ENCODE results near the gene WIF1. TPM values are rescaled to one million over a fixed set of nuclear protein-coding genes. Genes with fewer than 3 reads are reported as not detected.

Gene WIF1
- total RNA-seq, 1 experiment from 2014 or later, result 1.8 TPM

GRCh38 chr12:65022960-65023359, 98.1 kb downstream of the WIF1 start:
- DNase-seq (ENCODE audit: low spot score) (no peak), ATAC-seq (no peak)
- Mint-ChIP-seq H3K27me3 (ENCODE audit: low read depth) (no peaks in the 10 kb centered on the region; the same call in 1 of the 2 replicates), H3K27ac (no peak overlapping the region), H3K4me3 (no peak overlapping the region), H3K4me1 (peaks cover 39% of the 10 kb centered on the region), H3K9me3 (peaks cover 27% of the 10 kb centered on the region), H3K36me3 (peaks cover 3% of the 10 kb centered on the region; the same call in 1 of the 2 replicates)
- TF ChIP-seq ZNF425 (CRISPR knock-in tag; conservative IDR thresholded peaks at IDR 0.05), result no peak
- CTCF ChIA-PET, result no interaction called here
- POLR2A ChIA-PET, result interaction anchor here (0.9 kb wide), 1 partner anchor 38 kb away, joined by 6 read pairs; no protein-coding TSS in a partner anchor

GRCh38 chr12:65022421-65022820, 98.7 kb downstream of the WIF1 start:
- CTCF ChIA-PET, result no interaction called here

More at GRCh38 chr12:65022421-65022820, 98.7 kb downstream of the WIF1 start:
- Mint-ChIP-seq H3K27ac (no peak overlapping the region), H3K36me3 (peaks cover 3% of the 10 kb centered on the region; the same call in 1 of the 2 replicates), H3K9me3 (peaks cover 21% of the 10 kb centered on the region), H3K4me1 (peaks cover 39% of the 10 kb centered on the region), H3K4me3 (no peak overlapping the region), H3K27me3 (ENCODE audit: low read depth) (no peaks in the 10 kb centered on the region; the same call in 1 of the 2 replicates)
- no peak for TF ChIP-seq CREB1 (CRISPR knock-in tag; IDR thresholded peaks at IDR 0.05)
- TF ChIP-seq HMGXB4 (CRISPR knock-in tag; IDR thresholded peaks at IDR 0.05), result no peak
- TF ChIP-seq ZNF425 (CRISPR knock-in tag; conservative IDR thresholded peaks at IDR 0.05), result no peak
- TF ChIP-seq ZBTB43 (CRISPR knock-in tag; IDR thresholded peaks at IDR 0.05), result no peak
- no peak for TF ChIP-seq JUN (CRISPR knock-in tag; IDR thresholded peaks at IDR 0.05)
- TF ChIP-seq MLX (CRISPR knock-in tag; IDR thresholded peaks at IDR 0.05), result no peak
- TF ChIP-seq JAZF1 (CRISPR knock-in tag; IDR thresholded peaks at IDR 0.05), result no peak
- no peak for TF ChIP-seq ATF2 (CRISPR knock-in tag; IDR thresholded peaks at IDR 0.05; ENCODE audit: borderline replicate concordance, low read depth)
- no peak for TF ChIP-seq ZBTB21 (CRISPR knock-in tag; IDR thresholded peaks at IDR 0.05; ENCODE audit: borderline replicate concordance)
- no peak for TF ChIP-seq TCF7 (CRISPR knock-in tag; IDR thresholded peaks at IDR 0.05; ENCODE audit: low read depth)
- no peak for TF ChIP-seq ERG (CRISPR knock-in tag; IDR thresholded peaks at IDR 0.05)
- ATAC-seq (no peak), DNase-seq (ENCODE audit: low spot score) (no peak)
- POLR2A ChIA-PET, result interaction anchor here (0.9 kb wide), 1 partner anchor 37 kb away, joined by 6 read pairs; no protein-coding TSS in a partner anchor

Data from WTC11 (cell line).